Calu3 (cell line): ENCODE results near the gene RANBP9. TPM values are rescaled to one million over a fixed set of nuclear protein-coding genes. Genes with fewer than 3 reads are reported as not detected.

Experiments used
- BruUV-seq: library from RNA; stranded (reverse); fragments of 400-500 nt; replicated peaks from 2 replicates; lab custom pipeline; 2021; lab: Mats Ljungman, UMichigan
- CTCF ChIA-PET: fragments of 300-600 bp; sonication (Branson Sonifier 250); formaldehyde crosslinking; loops from one replicate; lab custom pipeline; 2022; ENCODE audit warnings: antibody characterized with exemption; lab: Charles Lee
- DNase-seq: peaks from one replicate; pipeline ENCODE4 v3.0.0; 2022
- H3K27ac Mint-ChIP-seq: one replicate; pipeline ENCODE4 v1.8.0; 2022; ENCODE audit warnings: mixed read lengths; ENCODE audit not compliant: unreplicated experiment
- H3K27me3 Mint-ChIP-seq: one replicate; pipeline ENCODE4 v1.8.0; 2022; ENCODE audit warnings: mixed read lengths; ENCODE audit not compliant: unreplicated experiment
- H3K36me3 Mint-ChIP-seq: one replicate; pipeline ENCODE4 v1.8.0; 2022; ENCODE audit warnings: mild to moderate bottlenecking, moderate library complexity, mixed read lengths; ENCODE audit not compliant: insufficient read depth, unreplicated experiment
- H3K4me1 Mint-ChIP-seq: one replicate; pipeline ENCODE4 v1.8.0; 2022; ENCODE audit warnings: mild to moderate bottlenecking, low read depth, mixed read lengths; ENCODE audit not compliant: unreplicated experiment
- H3K4me3 Mint-ChIP-seq: one replicate; pipeline ENCODE4 v1.8.0; 2022; ENCODE audit warnings: mild to moderate bottlenecking, low read depth, moderate library complexity, mixed read lengths; ENCODE audit not compliant: unreplicated experiment
- H3K9me3 Mint-ChIP-seq: one replicate; pipeline ENCODE4 v1.8.0; 2022; ENCODE audit warnings: low read depth, mixed read lengths; ENCODE audit not compliant: unreplicated experiment
- intact Hi-C: fragments of 100-400 bp; cut with micrococcal nuclease; formaldehyde crosslinking; loops from one replicate; pipeline ENCODE4 v1.10.0; 2022; ENCODE audit not compliant: unreplicated experiment
- total RNA-seq: library from RNA; stranded (reverse); gene quantifications from 2 replicates; pipeline ENCODE4 v1.2.3, GENCODE V29; 2022
- TF ChIP-seq, protein P1 (sequence below): fragments of 200-600 bp; IDR thresholded peaks from one replicate; pipeline ENCODE4 v1.8.0; 2022; ENCODE audit warnings: antibody characterized with exemption; ENCODE audit not compliant: unreplicated experiment

The RANBP9 gene
- total RNA-seq, 1 experiment from 2014 or later: 20.4 TPM

DNA sequence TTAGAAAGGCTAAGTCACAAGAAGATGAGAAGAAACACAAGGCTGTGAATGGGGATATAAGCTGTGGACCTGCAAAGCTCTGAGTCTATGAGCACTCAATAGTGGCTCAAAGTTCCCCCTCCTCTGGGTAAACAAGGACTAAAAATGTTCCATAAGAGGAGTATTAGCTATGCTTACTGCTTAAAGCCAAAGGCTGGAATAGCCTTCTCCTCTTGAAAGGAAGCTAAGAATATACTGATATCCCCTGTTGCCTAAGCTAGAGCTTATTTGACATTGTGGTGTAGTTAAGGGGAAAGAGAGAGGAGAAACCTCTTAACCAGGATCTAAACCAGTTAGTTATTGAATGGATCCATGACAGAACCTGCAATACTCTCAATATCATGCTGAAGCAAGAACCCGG, 50.7 kb downstream of the RANBP9 start:
- CTCF ChIA-PET: no interaction called here
- no peaks in the 10 kb centered on the region for H3K36me3 Mint-ChIP-seq
- intact Hi-C loops: loop anchor here (5.0 kb wide), 1 partner anchor 46 kb away; no protein-coding TSS in a partner anchor
- no peak for DNase-seq
- no TSS peak for BruUV-seq
- peaks cover 4% of the 10 kb centered on the region for H3K4me1 Mint-ChIP-seq
- no peaks in the 10 kb centered on the region for H3K27me3 Mint-ChIP-seq
- TF ChIP-seq, protein P1, sequence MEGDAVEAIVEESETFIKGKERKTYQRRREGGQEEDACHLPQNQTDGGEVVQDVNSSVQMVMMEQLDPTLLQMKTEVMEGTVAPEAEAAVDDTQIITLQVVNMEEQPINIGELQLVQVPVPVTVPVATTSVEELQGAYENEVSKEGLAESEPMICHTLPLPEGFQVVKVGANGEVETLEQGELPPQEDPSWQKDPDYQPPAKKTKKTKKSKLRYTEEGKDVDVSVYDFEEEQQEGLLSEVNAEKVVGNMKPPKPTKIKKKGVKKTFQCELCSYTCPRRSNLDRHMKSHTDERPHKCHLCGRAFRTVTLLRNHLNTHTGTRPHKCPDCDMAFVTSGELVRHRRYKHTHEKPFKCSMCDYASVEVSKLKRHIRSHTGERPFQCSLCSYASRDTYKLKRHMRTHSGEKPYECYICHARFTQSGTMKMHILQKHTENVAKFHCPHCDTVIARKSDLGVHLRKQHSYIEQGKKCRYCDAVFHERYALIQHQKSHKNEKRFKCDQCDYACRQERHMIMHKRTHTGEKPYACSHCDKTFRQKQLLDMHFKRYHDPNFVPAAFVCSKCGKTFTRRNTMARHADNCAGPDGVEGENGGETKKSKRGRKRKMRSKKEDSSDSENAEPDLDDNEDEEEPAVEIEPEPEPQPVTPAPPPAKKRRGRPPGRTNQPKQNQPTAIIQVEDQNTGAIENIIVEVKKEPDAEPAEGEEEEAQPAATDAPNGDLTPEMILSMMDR: no peak
- H3K27ac Mint-ChIP-seq: no peak overlapping the region
- H3K9me3 Mint-ChIP-seq: no peaks in the 10 kb centered on the region
- H3K4me3 Mint-ChIP-seq: no peak overlapping the region

DNA sequence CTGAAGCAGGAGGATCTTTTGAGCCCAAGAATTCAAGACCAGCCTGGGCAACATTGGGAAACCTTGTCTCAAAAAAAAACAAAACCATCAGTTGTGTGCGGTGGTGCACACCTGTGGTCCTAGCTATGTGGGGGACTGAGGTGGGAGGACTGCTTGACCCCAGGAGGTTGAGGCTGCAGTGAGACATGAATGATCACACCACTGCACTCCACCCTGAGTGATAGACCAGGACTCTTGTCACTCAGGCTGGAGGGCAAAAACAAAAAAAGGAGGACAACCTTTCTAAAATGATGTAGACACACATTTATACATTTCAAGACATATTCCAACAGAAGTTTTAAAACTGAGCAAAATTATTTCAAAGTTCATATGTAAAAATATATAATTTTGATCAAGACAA, 51.4 kb downstream of the RANBP9 start:
- TF ChIP-seq, protein P1: no peak
- Mint-ChIP-seq H3K36me3 (no peaks in the 10 kb centered on the region), H3K27me3 (no peaks in the 10 kb centered on the region), H3K4me1 (no peaks in the 10 kb centered on the region), H3K9me3 (no peaks in the 10 kb centered on the region), H3K4me3 (no peak overlapping the region), H3K27ac (no peak overlapping the region)
- BruUV-seq: no TSS peak
- no peak for DNase-seq
- CTCF ChIA-PET: no interaction called here
- intact Hi-C loops: loop anchor here (5.0 kb wide), 1 partner anchor 47 kb away; no protein-coding TSS in a partner anchor

DNA sequence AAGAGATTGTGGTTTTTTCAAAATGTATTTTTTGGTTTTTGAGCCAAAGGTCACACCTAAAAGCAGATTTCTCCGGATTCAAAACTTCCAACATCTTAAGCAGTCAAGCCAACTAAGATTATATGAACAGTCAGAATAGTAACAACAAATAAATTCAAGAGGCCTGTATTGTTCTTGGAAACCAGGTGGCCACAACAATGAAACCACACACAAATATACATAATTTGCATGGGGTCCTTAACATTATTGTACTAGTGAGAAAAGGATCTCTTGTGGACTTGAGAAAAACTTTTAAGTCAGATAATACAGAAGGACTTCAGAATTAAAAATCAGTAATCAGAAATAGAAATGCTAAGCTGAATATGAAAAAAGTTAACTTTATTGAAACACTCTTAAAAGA, 55.9 kb downstream of the RANBP9 start:
- Mint-ChIP-seq H3K27me3 (no peaks in the 10 kb centered on the region), H3K27ac (no peak overlapping the region), H3K4me3 (no peak overlapping the region), H3K36me3 (no peaks in the 10 kb centered on the region), H3K4me1 (no peaks in the 10 kb centered on the region), H3K9me3 (no peaks in the 10 kb centered on the region)
- intact Hi-C loops: no loop called here
- DNase-seq: no peak
- TF ChIP-seq, protein P1: no peak
- BruUV-seq: no TSS peak
- CTCF ChIA-PET: no interaction called here

DNA sequence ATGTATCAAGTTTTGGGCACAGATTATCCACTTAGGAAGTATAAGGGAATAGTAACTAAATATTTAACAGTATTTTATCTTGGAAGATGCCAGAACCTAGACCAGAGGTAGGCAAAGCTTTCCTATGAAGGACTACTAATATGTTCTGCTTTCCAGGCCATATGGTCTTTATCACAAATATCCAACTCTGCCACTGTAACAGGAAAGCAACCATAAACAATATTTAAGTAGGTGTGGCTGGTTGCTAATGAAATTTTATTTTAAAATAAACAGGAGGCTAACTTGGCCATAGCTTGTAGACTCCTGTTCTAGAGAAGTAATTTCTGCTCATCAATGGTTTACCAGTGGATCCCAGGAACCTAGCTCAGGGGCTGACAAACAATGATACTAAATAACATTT, 57.1 kb downstream of the RANBP9 start:
- no peaks in the 10 kb centered on the region for H3K36me3 Mint-ChIP-seq
- peaks cover 5% of the 10 kb centered on the region for H3K4me1 Mint-ChIP-seq
- CTCF ChIA-PET: no interaction called here
- intact Hi-C loops: no loop called here
- H3K9me3 Mint-ChIP-seq: no peaks in the 10 kb centered on the region
- H3K27ac Mint-ChIP-seq: no peak overlapping the region
- H3K4me3 Mint-ChIP-seq: no peak overlapping the region
- DNase-seq: no peak
- BruUV-seq: no TSS peak
- no peaks in the 10 kb centered on the region for H3K27me3 Mint-ChIP-seq
- TF ChIP-seq, protein P1: no peak
